HepG2 (cell line): ENCODE results near the gene MIF4GD. TPM values are rescaled to one million over a fixed set of nuclear protein-coding genes. Genes with fewer than 3 reads are reported as not detected.

Experiments used
- FOSL1 ChIP-seq: sonication (generic); formaldehyde crosslinking; IDR thresholded peaks from 2 replicates; pipeline ENCODE4 v1.9.0; 2021; ENCODE audit warnings: missing genetic modification reagents, borderline replicate concordance
- HNRNPLL ChIP-seq: fragments of 200-400 bp; formaldehyde crosslinking; IDR thresholded peaks from 2 replicates; pipeline ENCODE4 v1.6.1; 2017; ENCODE audit warnings: mild to moderate bottlenecking, low read depth, low read length; ENCODE audit not compliant: poor library complexity, severe bottlenecking
- MTA1 ChIP-seq: sonication (generic); formaldehyde crosslinking; IDR thresholded peaks from 2 replicates; pipeline ENCODE4 v1.4.0; 2020; ENCODE audit warnings: missing genetic modification reagents, mild to moderate bottlenecking, borderline replicate concordance
- ZFY ChIP-seq: sonication (generic); formaldehyde crosslinking; IDR thresholded peaks from 2 replicates; pipeline ENCODE4 v1.4.0; 2020; ENCODE audit warnings: missing genetic modification reagents
- ZNF142 ChIP-seq: sonication (generic); formaldehyde crosslinking; IDR thresholded peaks from 2 replicates; pipeline ENCODE4 v1.4.0; 2020; ENCODE audit warnings: missing genetic modification reagents
- ZNF235 ChIP-seq: sonication (generic); formaldehyde crosslinking; IDR thresholded peaks from 2 replicates; pipeline ENCODE4 v1.8.1; 2023; ENCODE audit warnings: mild to moderate bottlenecking, missing genetic modification reagents, borderline replicate concordance
- ZNF282 ChIP-seq: fragments of 450-650 bp; IDR thresholded peaks from 2 replicates; pipeline ENCODE4 v1.6.1; 2018; ENCODE audit not compliant: partially characterized antibody
- ZNF816 ChIP-seq: sonication (generic); formaldehyde crosslinking; IDR thresholded peaks from 2 replicates; pipeline ENCODE4 v1.8.0; 2022; ENCODE audit warnings: missing genetic modification reagents, mild to moderate bottlenecking, borderline replicate concordance
- polyA plus RNA-seq, 8 experiments: library from polyadenylated mRNA; depleted of rRNA in 3 of 8; stranded (reverse) in 7 of 8; unstranded in 1 of 8; fragments of >200 nt; fragmentation: Illumina TruSeq in 4 of 8; extraction: Trizol in 4 of 8; gene quantifications; 2 replicates each; pipeline versions ENCODE4 v1.2.1 to v1.2.3, GENCODE V29; 2011 to 2016; ENCODE audit warnings: low read depth in 4 of 8, missing spikeins in 1 of 8, mixed read lengths in 1 of 8; ENCODE audit not compliant: insufficient read depth in 1 of 8
- total RNA-seq, 5 experiments: library from RNA; depleted of rRNA; stranded (reverse); fragments of >200 nt; fragmentation: Illumina TruSeq; extraction: Trizol; gene quantifications; 2 replicates each; pipeline ENCODE4 v1.2.3, GENCODE V29; 2016; ENCODE audit warnings: low read depth in 1 of 5
- TF ChIP-seq, protein P1 (sequence below): sonication (generic); formaldehyde crosslinking; IDR thresholded peaks from 2 replicates; pipeline ENCODE4 v1.9.0; 2021; ENCODE audit warnings: mild to moderate bottlenecking, missing genetic modification reagents
- TF ChIP-seq, protein P2 (sequence below): sonication (generic); formaldehyde crosslinking; IDR thresholded peaks from 2 replicates; pipeline ENCODE4 v1.4.0; 2020; ENCODE audit warnings: missing genetic modification reagents, borderline replicate concordance

The MIF4GD gene
- total and polyA plus RNA-seq, 2 of the 13 experiments (the other 11 are each of a cell fraction or from before 2014, with no cell fraction given), result 14.0 to 28.0 TPM

DNA sequence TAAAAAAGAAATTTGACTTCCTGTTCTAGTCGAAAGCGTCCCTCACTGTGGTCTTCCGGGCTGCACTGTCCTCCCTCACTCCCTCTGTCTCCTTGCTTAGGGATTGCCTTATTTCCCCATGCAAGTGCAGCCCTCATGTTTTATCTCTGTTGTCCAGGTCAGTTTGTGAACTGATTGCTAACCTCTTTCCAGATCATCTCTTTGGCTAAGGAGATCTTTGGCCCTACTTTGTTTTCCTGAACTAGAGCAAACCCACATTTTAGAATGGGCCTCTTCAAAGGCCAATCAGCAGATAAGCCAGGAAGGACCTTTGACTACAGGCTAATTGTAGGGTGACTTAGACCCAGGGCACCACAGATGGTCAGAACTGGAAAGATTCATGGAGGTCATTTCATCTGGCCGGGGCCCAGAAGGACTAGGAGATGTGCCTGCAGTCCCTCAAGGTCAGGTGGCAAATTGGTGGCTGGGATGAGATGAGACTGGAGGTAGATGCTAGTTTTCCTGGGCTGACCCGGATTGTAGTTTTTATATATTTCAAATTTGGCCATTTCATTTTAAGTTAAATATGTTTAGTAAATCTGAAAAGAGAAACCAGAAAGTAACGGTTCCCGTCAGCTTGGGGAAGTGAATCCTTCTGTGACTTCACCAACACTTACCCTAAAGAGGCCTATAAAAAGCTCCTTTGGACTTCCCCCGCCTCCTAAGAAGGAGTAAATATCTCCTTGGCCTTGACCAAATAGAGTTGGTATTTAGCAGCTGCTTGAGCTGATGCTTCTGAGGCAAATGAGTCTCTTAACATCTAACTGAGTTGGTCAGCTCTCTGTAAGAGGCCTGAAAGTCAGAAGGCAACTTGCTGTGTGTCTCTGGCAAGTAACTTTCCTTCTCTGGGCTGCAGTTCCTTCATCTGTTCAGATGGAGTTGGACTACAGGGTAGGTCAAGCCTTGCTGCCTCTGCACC, 24.4 kb upstream of the MIF4GD start (continued):
- TF ChIP-seq, protein P1, sequence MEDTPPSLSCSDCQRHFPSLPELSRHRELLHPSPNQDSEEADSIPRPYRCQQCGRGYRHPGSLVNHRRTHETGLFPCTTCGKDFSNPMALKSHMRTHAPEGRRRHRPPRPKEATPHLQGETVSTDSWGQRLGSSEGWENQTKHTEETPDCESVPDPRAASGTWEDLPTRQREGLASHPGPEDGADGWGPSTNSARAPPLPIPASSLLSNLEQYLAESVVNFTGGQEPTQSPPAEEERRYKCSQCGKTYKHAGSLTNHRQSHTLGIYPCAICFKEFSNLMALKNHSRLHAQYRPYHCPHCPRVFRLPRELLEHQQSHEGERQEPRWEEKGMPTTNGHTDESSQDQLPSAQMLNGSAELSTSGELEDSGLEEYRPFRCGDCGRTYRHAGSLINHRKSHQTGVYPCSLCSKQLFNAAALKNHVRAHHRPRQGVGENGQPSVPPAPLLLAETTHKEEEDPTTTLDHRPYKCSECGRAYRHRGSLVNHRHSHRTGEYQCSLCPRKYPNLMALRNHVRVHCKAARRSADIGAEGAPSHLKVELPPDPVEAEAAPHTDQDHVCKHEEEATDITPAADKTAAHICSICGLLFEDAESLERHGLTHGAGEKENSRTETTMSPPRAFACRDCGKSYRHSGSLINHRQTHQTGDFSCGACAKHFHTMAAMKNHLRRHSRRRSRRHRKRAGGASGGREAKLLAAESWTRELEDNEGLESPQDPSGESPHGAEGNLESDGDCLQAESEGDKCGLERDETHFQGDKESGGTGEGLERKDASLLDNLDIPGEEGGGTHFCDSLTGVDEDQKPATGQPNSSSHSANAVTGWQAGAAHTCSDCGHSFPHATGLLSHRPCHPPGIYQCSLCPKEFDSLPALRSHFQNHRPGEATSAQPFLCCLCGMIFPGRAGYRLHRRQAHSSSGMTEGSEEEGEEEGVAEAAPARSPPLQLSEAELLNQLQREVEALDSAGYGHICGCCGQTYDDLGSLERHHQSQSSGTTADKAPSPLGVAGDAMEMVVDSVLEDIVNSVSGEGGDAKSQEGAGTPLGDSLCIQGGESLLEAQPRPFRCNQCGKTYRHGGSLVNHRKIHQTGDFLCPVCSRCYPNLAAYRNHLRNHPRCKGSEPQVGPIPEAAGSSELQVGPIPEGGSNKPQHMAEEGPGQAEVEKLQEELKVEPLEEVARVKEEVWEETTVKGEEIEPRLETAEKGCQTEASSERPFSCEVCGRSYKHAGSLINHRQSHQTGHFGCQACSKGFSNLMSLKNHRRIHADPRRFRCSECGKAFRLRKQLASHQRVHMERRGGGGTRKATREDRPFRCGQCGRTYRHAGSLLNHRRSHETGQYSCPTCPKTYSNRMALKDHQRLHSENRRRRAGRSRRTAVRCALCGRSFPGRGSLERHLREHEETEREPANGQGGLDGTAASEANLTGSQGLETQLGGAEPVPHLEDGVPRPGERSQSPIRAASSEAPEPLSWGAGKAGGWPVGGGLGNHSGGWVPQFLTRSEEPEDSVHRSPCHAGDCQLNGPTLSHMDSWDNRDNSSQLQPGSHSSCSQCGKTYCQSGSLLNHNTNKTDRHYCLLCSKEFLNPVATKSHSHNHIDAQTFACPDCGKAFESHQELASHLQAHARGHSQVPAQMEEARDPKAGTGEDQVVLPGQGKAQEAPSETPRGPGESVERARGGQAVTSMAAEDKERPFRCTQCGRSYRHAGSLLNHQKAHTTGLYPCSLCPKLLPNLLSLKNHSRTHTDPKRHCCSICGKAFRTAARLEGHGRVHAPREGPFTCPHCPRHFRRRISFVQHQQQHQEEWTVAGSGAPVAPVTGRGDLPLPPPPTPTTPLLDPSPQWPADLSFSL (CRISPR knock-in tag), result 0 out of 2 replicates have a peak, but pooled peaks have one; percentile 24
- TF ChIP-seq ZNF282, result no peak
- TF ChIP-seq ZNF816 (CRISPR knock-in tag), result peak; percentile 75; the same call in 1 of the 2 replicates
- TF ChIP-seq MTA1 (CRISPR knock-in tag), result 0 out of 2 replicates have a peak, but pooled peaks have one; percentile 48
- no peak for TF ChIP-seq HNRNPLL
- TF ChIP-seq FOSL1 (CRISPR knock-in tag), result no peak
- TF ChIP-seq, protein P2, sequence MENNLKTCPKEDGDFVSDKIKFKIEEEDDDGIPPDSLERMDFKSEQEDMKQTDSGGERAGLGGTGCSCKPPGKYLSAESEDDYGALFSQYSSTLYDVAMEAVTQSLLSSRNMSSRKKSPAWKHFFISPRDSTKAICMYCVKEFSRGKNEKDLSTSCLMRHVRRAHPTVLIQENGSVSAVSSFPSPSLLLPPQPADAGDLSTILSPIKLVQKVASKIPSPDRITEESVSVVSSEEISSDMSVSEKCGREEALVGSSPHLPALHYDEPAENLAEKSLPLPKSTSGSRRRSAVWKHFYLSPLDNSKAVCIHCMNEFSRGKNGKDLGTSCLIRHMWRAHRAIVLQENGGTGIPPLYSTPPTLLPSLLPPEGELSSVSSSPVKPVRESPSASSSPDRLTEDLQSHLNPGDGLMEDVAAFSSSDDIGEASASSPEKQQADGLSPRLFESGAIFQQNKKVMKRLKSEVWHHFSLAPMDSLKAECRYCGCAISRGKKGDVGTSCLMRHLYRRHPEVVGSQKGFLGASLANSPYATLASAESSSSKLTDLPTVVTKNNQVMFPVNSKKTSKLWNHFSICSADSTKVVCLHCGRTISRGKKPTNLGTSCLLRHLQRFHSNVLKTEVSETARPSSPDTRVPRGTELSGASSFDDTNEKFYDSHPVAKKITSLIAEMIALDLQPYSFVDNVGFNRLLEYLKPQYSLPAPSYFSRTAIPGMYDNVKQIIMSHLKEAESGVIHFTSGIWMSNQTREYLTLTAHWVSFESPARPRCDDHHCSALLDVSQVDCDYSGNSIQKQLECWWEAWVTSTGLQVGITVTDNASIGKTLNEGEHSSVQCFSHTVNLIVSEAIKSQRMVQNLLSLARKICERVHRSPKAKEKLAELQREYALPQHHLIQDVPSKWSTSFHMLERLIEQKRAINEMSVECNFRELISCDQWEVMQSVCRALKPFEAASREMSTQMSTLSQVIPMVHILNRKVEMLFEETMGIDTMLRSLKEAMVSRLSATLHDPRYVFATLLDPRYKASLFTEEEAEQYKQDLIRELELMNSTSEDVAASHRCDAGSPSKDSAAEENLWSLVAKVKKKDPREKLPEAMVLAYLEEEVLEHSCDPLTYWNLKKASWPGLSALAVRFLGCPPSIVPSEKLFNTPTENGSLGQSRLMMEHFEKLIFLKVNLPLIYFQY, result peak; percentile 87; the same call in 1 of the 2 replicates
- TF ChIP-seq ZNF142 (CRISPR knock-in tag), result no peak
- no peak for TF ChIP-seq ZNF235 (CRISPR knock-in tag)
- peak; percentile 69 for TF ChIP-seq ZFY
